Testis (tissue), 2 donors: ENCODE results near the gene GPR146.

Experiments used
- POLR2A ChIP-seq: fragments of 450-650 bp; IDR thresholded peaks from one replicate; pipeline ENCODE4 v1.6.1; 2017; ENCODE audit warnings: antibody characterized with exemption, mild to moderate bottlenecking, moderate library complexity
- TF ChIP-seq, protein P1 (sequence below), 3 experiments: fragments of 450-650 bp in 2 of 3; fragments of 200-600 bp in 1 of 3; sonication (generic) in 1 of 3; IDR thresholded peaks; one replicate each; pipeline ENCODE4 v1.5.1; 2016 to 2019; ENCODE audit warnings: antibody characterized with exemption in 3 of 3, mild to moderate bottlenecking in 2 of 3, moderate library complexity in 1 of 3

DNA sequence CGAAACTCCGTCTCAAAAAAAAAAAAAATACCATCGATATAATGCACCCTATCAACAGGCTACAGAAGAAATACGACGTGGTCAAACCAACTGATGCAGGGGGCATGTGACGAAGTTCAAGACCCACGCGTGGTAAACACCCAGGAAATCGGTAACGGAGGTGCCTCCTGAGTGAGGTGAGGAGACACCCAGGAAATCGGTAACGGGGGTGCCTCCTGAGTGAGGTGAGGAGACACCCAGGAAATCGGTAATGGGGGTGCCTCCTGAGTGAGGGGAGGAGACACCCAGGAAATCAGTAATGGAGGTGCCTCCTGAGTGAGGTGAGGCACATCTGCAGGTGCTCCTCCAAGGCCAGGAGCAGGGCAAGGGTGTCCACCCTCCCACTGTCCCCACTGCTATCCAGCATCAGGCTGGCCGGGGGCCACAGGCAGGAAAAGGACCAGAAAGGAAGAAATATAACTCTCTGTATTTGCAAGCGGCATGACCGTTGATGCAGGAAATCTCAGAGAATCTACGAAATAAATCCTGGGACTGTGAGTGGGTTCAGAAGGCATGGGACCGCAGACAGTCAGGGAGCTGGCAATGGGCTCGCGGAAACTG, 10.7 kb upstream of the GPR146 start:
- TF ChIP-seq, protein P1, sequence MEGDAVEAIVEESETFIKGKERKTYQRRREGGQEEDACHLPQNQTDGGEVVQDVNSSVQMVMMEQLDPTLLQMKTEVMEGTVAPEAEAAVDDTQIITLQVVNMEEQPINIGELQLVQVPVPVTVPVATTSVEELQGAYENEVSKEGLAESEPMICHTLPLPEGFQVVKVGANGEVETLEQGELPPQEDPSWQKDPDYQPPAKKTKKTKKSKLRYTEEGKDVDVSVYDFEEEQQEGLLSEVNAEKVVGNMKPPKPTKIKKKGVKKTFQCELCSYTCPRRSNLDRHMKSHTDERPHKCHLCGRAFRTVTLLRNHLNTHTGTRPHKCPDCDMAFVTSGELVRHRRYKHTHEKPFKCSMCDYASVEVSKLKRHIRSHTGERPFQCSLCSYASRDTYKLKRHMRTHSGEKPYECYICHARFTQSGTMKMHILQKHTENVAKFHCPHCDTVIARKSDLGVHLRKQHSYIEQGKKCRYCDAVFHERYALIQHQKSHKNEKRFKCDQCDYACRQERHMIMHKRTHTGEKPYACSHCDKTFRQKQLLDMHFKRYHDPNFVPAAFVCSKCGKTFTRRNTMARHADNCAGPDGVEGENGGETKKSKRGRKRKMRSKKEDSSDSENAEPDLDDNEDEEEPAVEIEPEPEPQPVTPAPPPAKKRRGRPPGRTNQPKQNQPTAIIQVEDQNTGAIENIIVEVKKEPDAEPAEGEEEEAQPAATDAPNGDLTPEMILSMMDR (IDR thresholded peaks at IDR 0.05), result no peak
- no peak for TF ChIP-seq POLR2A
